HG03469 (cell line): ENCODE data around the gene CHN2.

Experiments used
- ATAC-seq: cut with Tn5 transposase; IDR thresholded peaks from one replicate; pipeline ENCODE4 v1.9.1; 2021; ENCODE audit warnings: mild to moderate bottlenecking, moderate library complexity, moderate number of reproducible peaks; ENCODE audit not compliant: unreplicated experiment

Gene CHN2

DNA sequence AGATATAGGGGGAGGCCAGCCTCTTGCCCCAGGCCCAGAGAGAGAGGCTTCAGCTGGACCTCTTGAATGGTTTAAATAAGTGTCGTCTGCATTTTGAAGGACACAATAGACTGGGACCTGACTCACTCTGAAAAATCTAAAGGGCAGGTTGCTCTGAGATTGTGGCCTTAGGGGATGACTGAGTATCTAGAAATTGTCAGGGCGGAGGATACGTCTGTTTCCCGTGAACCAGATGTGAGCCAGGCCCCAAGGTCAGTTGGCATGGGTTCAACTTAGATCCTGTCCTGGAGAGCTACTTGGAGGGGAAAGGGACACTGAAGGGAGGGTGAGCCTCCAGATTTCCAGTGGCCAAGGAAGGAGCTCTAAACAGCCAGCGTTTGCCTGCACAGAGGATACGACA, 110.2 kb downstream of the CHN2 start:
- ATAC-seq: no peak

DNA sequence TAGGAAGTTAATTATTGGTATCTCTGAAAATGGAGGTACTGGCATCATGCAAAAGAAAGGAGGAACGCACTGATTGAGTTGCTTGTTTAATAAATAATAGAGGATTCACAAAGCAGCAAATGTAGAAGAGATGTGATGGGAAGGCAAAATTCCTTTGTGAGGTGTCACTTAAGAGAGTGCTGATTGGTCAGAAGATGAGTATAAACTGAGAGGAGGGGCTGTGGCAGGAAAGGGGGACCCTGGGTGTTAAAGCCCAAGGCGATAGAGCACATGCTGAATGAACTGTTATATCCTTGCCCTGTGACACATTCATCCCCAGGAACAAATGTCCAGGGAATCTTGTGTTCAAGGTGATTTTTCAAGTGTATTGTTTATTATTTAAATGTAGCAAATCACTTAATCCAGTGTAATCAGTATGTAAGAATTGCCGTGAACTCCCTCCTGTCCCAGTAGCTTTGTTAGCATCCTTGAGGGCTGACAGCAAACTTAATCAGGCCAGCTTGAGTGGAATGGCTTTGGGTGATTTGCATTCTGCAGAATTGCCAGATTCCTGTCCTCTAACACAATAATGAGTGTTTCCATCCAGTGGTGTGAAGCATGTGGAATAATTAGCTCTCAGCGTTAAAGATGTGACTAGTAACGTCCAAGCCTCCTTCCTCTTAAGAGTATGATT, 111.9 kb downstream of the CHN2 start:
- ATAC-seq: no peak

DNA sequence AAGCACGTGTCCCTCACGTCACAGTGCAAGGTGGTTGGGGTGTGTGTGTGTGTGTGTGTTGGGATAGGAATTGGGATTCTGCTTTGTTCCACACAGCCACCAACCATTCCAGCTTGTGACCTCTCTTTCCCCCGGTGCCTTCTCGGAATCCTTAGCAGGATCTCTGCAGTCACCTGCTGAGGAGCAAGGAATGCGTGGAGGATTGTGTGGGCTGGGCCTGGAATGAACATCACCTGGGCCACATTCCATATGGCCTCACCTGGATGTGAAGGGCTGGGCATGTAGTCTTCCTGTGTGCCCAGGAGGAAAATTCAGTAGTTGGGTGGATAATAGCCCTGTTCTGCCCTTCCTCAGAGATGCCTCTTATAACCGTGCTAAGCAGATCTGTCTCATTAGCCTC, 113.8 kb downstream of the CHN2 start:
- ATAC-seq: no peak

DNA sequence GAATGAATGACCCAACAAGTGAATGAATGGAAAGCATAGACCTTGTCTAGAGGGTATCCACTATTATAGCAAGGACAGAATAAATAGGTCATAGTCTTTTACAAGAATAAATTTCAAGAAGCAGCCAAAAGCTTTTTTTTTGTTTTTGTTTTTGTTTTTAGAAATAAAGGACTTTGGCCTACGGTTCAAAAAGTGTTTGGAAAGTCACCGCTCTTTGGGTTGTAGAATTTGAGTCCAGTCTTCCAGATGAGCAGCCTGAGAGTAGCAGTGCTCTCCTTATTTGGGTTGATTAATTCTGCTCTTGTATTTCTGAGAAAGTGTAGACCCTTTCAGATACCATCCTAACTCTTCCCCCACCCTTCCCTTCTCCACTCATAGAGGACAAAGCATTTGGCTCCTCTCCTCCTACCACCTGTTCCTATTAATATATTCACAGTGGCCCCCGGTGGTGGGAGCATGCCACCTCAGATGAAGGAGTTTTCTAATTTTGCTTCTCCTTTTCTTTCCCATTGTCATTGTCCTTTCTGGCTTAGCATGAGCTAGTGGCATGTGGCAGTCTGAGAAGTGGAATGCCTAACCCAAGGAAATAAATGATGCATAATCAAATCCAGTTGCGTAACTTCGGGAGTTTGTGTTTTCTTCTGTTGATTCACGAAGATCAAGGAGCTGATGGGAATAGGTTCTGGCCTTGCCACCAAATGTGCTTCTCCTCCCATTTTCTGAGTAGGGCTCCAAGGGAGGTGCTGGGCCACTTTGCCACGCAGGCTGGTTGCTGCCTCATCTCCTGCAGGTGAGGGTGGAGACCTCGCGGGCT, 114.7 kb downstream of the CHN2 start:
- no peak for ATAC-seq

DNA sequence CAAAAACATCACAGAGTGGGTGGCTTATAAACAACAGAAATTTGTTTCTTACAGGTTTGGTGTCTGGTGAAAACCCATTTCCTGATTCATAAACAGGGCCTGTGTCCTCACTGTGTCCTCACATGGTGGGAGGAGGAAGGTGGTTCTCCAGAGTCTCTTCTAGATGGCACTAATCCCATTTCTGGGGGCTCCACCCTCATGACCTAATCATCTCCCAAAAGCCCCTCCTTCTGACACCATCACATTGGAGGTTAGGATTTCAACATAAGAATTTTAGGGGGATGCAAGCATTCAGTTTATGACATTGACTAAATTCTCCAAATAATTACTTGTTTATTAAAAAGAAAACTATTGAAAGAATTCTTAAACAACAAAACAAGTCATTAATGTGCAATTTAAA, 116.0 kb downstream of the CHN2 start:
- no peak for ATAC-seq

DNA sequence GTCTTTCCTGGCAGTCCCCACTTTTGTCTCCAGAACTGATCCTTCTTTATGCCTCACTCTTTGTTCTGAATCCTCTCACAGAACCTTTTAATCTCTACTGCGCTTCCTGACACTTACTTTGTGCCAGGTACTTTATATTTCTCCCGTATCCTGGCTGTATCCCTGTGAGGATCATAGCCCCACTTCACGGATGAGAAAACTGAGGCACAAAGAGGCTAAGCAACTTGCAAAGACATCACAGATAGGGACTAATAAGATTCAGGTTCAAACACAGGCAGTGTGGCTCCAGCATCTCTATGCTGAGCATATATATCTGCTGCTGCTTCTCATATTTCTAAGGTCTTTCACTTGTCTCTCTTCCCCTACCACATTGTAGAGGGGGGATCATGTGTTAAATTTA, 116.7 kb downstream of the CHN2 start:
- no peak for ATAC-seq

DNA sequence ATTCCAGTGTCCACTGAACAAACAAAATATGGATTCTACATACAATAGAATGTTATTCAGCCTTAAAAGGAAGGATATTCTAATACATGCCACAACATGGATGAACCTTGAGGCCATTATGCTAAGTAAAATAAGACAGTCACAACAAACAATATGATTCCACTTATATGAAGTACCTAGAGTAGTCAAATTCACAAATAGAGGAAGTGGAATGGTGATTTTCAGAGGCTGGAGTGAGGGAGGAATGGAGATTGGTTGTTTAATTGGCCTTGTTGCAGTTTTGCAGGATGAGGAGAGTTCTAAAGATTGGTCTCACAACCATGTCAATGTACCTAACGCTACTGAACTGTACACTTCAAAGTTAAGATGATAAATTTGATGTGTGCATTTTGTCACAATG, 119.6 kb downstream of the CHN2 start:
- ATAC-seq: no peak

DNA sequence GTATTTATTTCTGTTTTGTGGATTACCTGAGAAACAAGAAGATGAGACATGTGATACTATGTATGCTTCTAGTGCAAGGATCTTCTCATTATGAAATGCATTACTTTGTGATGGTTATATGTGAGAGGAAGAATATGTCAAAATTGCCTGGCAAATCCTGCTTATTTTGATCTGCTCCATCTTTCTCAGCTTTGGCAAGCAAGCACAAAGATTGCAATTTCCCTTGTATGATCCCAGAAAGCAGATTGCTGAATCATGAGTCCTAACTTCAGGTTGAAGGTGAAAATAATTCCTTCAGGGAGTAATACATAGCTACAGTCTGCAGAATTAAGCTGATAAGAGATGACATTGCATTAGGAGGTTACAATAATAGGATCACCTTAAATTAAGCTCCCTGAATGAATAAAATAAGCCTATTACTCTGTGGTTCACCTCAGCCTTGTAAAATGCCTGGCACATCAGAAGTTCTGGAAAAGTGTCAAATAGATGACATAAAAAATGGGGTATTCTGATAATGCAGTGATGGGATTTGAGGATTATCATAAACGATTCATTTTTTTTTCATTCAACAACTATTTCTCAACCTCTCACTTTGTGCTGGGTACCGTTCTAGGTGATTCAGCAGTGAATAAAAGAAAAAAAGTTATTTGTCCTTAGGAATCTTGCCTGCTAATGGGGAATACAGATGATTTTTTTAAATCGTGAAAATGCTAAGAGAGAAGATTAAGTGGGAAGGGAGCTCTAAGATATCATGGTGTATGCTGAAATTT, 120.7 kb downstream of the CHN2 start:
- no peak for ATAC-seq

DNA sequence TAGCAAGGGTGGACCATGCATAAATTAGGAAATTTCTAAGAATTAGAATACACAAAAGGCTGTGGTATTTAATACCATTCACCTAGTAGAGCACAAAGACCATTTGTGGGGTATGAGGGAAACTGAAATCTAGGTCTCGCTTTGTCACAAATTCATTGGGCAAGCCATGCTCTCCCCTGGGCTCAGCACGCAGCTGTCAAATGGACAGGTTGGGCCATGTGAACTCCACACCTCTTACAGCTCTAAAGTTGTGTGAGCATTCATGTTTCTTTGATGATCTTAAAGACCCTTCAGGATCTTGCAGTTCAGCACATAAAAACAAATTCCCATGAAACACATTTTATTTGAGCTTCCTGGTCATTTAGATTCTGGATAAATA, 121.3 kb downstream of the CHN2 start:
- no peak for ATAC-seq

DNA sequence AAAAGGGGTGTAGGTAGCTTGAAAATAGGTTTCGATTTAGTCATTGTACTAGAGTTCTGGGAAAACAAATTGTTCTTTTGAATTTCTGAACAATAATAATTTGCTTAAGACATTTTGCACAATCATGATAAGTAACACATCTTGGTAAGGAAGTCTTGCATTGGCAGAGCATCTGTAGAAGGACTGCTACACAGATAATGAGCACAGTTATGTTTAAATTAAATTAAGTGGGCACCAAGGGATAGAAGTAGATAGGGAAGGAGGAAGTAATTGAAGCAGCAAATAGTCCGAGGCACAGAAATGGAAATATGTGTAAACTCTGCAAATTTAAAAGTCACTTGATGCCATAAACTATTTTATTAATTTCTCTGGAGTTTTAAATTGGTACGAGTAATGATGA, 122.4 kb downstream of the CHN2 start:
- ATAC-seq: no peak

DNA sequence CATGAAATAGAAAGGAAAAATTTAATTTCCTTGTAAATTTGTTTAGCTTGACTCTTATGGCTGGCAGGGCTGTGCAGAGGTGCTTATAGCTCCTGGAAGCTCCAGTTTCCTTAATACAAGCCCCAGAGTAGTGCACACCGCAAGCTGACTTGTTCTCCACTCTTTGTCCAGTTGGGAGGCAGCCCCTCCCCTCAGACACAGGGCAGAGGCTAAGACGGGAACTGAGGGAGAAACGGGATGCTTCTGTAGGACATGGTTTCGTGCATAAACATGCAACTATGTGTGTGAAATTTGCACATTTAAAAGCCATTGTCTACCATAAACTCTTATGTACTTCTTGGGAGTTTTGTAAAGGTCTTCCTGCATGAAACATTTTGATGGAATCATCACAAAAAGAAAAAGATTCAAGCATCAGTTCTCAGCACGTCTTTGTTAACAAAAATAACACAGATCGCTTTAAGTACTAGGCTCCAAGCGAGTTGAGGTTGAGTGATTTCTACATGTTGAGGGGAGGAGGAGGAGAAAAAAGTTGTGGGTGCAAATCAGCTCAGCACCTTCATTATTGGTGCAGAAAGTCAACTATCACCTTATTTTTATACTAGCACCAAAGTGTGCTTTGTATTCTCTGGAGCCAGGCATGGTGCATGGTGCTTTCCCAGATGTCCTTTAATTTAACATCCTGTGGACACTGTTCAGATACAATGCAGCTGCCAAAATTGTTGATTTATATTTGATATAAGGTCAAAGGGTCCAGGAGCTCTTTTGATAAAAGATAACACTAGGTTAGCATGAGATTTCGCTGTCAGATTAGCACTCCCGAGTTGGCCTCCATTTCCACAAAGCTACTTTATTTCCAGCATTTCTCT, 124.5 kb downstream of the CHN2 start:
- ATAC-seq: no peak

DNA sequence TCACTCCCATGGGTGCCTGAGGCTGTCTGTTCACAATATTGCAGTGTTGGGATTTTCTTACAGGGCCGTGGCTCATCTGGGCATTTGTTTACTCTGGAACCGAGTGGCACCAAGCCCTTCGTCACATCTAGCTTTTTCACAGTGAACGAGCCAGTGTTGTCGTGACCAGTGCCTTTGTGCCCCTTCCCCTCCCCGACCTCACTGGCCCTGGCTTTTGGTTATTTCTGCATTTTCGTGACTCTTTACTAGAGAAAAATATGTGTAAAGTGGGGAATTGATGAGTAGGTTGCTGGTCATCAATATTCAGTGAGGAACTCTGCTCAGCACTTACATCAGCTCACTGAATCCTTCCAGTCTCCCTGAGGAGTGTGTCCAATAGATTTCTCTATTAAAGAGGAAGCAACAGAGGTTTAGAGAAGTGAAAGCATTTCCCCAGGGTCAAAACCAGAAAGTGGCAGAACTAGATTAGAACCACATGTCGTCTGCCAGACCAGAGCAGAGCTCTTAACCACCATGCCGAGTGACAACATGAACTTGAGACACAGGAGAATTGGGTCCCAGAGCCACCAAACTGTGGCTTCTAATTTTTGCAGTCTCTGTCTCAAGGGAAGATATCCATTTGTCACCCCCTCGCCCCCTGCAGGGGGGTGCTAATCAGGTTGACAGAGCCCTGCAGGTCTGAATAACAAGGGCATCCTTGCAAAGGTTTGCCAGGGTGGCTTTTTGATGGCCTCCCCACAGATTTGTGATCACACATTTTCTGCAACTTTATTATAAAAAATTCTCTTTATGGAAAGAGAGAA, 125.3 kb downstream of the CHN2 start:
- peak; percentile 64 for ATAC-seq

DNA sequence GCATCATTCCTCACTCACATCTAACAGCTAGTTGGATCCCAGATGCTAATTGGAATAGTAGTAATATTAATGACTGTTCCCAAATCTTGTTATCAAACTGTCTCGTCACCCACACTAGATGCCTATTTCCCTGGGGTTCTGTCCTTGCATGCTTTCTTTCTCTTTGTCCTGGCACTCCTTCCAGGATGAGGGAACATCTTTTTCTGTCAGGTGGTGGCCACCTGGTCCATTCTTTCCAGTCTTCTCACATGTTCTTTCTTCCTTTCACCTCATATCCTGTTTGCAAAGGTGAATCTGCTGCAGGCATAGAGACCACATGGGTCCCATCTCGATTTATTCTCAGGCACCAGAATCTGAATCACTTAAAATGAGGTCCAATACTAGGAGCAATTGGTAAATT, 126.0 kb downstream of the CHN2 start:
- no peak for ATAC-seq

DNA sequence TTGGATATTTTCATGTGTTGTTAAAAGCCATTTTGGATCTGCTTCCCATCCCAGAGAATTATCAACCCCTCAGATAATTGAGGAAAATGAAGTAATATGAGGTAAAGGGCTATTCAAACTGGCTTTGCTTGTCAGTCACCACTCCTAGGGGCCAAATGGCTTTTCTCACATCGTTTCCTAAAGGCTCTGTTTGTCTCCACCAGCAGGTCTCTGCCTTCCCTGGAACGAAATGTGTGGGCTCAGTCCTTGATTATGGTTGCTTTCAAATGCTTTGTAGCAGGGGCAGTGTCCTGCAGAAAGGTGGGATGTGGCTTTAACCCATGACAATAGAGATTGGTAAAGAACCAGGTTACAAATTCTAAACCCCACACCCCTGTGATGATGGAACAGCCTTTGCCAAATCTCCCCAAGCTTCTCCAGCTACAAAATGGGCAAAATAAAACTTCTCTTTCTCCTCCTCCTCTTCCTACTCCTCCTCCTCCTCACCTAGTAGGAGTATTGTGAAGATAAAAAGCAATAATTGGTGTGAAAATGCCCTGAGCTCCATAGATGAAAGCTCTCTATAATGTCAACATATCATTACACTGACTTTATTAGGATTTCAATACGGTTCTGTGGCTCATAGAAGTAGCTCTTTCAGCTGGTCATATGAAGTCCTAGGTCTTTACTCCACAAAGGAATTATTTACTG, 127.6 kb downstream of the CHN2 start:
- no peak for ATAC-seq

DNA sequence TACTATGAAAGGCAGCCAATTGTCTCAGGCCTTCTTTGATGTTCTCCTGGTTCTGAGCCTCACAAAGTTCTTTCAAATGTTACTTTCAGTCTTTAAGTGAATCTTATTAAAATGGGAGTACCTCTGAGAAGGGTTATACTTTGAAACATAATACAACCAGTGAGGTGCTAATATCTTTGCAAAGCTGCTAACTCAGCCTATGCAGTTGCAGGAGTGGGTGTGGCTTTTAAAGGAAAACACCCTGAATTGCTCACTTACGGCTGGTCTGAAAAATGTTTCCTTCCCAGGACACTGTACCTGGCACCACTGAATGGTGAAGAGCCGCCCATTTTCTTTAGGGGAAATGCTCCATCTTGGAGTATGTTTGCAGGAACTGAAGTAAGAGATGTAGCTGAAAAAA, 130.9 kb downstream of the CHN2 start:
- no peak for ATAC-seq

DNA sequence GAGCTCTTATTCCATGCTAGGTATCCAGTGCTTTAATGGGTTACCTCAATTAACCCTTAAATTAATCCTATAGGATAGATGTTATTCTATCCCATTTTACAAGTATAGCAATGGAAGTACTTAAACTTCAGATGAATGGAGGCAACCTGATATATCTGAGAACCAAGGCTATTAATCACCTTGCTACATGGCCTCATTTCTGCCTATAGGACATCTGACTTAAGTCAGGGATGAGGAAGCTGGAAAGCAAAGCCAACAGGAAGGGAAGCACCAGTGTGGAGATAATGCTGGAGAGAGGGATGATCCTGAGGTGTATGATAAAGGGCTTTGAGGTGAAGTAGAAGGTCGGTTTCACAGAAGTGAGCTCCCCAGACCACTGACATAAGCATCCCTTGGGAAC, 132.3 kb downstream of the CHN2 start:
- no peak for ATAC-seq

DNA sequence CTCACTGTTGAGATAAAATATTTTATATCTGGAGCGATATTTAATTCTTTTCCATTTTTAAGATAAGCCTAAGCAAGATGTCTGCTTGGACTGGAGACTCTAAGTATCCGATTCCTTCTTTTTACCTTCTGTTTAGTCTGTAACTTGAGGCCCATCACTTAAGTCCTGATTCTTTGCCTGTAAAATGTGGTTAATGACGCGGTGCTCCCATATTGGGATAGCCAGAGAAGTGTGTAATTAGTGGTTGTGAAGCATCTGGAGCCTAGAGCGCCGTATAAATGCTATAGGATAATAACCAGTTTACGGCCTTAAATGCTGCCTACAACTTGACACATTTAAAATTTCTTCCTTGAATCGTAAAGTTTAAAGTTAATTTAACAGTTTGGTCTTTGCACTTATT, 132.9 kb downstream of the CHN2 start:
- ATAC-seq: no peak

DNA sequence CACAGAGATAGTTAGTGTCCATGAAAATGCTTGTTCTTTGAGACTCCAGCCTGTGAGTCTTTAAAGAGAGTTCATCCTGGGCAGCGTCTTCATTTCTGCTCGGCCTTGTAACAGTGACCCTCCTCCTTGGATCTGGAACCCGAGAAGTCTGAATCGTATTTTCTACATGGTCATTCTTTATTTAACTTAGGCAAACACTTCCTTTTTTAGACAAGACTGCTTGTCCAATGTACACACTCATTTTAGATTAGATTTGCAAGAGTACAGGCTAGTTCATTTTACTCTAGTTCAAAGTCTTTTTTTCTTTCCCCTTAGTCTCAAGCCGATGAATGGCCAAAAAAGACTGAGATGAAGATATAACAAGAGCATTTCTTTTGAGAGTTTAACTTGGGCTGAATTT, 133.5 kb downstream of the CHN2 start:
- ATAC-seq: no peak

DNA sequence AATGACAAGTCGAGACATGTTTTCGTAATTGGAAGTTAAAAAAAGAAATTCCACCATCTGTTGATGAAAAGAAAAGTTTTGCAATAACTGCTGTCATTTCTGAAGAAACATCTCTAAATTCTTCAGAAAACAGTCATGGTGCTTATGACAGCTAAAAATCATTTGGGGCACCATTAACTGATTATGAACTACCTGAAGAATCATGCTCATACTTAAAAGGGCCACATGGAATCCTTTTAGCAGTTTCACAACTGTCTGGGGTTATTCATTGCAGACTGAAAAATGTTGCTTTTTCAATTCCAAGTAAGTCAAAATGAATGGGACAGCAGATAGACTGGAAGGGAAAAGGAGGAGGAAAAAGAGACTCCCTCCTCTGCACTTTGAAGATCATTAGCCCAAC, 134.2 kb downstream of the CHN2 start:
- no peak for ATAC-seq

DNA sequence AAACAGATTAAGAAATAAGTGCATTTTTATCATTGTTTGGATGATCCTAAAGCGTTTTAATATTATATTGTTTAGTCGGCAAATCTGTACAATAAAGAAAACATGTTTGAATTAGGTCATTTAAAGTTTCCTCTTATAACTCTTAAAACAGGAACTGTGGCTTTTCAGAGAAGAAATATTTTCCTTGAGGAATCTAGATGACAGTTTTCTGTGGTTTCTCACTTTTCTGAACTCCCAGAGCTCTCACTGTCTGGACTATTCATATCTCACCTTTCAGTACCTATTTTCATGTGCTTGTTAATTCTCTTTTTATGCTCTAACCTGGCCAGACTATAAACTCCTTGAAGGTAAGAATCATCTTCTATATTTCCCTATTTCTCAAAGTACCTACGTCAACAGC, 135.1 kb downstream of the CHN2 start:
- no peak for ATAC-seq
